ENCODE data around the gene ASIC5.
A peak's percentile ranks its signal among the peaks of the same experiment; 100 is the strongest.
"Not testable (repeated sequence)": the region's sequence is repeated elsewhere in the genome, so short reads cannot be mapped to it uniquely, and the experiment has no call there.

ASIC5 gene

DNA sequence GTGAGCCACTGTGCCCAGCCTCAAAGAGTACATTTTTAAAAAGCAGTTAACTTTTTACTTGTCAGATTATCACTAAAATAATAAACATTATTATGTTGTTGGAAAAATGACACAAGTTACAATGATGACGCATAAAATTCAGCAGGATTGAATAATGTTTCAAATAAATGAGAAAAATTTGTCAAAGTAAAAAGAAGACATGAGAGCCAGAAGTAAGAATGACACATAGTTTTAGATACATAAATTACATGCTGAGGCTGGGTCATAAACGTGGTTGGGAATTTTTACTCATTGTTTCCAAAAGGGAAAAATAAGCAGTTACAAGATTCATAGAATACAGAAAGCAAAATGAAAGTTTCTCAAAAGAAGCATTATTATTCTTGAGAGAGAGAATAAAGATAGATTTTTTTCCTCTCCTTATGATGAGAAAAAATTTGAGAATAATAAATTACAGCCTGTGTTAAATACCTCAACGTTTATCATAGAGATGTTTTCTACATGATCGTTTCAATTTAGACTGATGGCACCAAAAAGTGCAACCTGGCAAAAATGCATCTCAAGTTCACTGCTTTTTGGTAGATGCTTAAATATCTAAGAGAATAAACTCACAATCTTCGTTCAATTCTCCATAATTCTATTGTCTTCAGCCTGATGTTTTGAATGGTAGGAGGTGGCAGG, 66.8 kb downstream of the ASIC5 start:
- DNase-seq, result no peak

- DNase-seq, result not testable (repeated sequence)
Observed at GRCh38 chr4:155797581-155797980, 68.5 kb downstream of the ASIC5 start.

- peak in 1 of 2 donors; percentile 3 for DNase-seq
Observed at GRCh38 chr4:155795991-155796390, 70.1 kb downstream of the ASIC5 start.

- no peak for DNase-seq
Observed at GRCh38 chr4:155794589-155795236, 71.4 kb downstream of the ASIC5 start.

DNA sequence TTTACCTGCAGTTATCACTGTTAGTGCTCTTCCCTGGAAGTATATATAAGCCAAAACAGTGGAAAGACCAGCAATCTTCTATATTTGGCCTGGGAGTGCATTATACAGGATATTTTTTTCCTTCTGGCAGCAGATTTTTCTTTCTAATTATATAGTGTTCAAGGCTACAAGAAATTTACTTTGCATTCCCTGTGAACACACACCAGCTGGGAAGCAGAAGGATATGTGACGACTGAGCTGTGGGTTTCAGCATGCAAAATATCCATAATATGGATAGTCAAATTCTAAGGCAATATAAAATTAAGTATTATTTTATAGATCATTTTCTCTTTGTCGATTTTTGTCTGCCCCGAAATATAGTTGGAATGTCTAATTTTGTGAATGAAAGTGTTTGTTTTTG, 76.1 kb downstream of the ASIC5 start:
- no peak for DNase-seq

DNA sequence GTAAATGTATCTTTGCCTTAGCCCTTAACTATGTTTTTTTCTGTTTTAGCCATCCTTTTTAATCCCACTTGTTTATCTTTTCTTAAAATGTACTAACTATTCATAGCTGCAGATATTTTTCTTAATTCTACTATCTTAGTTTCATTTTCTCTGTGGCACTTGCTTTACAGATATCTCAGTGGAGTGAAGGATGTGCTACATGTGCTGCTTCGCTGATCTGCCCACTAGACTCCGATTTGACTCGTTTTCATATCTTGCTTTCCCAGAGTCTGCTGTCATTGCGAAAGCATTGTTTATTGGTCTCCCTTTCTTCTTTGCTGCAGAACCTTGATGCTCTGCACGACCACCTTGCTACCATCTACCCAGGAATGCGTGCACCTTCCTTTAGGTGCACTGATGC, 76.7 kb downstream of the ASIC5 start:
- DNase-seq, result no peak

- peak; percentile 62 to 81 for DNase-seq
Observed at GRCh38 chr4:155787113-155787710, 78.9 kb downstream of the ASIC5 start.

DNA sequence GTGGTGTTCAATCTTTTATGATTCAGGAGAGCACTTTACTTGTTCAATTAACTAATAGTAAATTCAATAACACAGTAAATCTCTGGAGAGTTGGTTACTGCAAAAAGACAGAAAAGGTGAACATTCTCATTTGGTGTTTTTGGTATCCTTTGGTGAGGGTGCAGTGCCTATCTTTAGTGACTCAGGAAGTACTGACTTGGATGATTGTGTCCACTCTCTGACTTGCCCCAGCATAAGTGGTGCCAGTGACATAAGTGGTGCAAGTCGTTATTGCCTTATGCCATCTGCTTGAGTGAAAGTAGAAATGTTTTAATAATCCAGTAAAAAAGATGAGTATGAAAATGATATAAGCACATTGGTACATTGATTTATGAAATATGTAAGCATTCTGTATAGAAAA, 80.2 kb downstream of the ASIC5 start:
- DNase-seq, result no peak

DNA sequence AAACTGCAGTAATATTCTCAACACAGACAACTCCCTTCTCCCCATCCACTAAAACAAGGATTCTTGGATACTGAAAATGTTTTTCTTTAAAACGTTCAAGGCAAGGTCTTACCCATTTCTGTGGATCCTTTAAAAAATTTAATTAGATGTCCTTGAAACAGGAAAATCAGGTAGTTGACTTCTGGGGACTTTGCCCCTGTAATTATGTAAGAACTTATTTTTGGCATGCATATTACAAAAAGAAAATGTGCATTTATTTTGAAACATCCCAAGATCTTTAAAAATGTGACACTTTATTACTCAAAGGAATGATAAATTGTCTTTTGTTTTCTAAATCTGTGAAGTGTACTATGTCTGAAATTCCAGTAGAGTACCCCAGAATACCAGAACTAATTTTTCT, 81.4 kb downstream of the ASIC5 start:
- no peak for DNase-seq

DNA sequence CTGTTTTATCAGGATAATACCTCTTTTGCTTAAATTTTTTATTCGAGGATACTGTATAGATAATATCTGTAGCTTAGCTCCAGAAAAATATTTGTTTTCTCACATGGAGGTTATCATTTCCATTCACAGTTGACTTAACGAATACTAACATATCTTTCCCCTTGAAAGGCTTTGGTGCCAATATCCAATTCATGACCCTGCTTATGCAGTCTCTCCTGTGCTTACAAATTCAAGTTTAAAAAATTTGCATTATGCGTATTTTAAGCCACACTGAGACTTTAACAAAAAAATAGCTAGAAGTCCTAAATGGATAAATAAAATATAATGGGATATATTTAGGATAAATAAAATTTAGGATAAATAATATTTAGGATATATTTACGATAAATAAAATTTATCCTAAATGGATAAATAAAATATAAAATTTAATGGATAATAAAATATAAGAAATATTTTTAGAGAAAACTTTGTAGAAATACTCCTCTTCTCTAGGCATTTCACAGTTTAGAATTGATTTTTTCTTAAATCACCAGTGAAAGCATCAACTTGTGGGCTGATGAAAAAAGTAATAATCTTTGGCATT, 84.7 kb downstream of the ASIC5 start:
- DNase-seq, result no peak

- no peak for DNase-seq
Observed at GRCh38 chr4:155780775-155781174, 85.3 kb downstream of the ASIC5 start.
